Glutamatergic neuron (in vitro differentiated cells): Measurements from ENCODE around the gene PRKAB1. TPM values are rescaled to one million over a fixed set of nuclear protein-coding genes. Genes with fewer than 3 reads are reported as not detected.
A peak's percentile ranks its signal among the peaks of the same experiment; 100 is the strongest.
"Not testable (repeated sequence)": the region's sequence is repeated elsewhere in the genome, so short reads cannot be mapped to it uniquely, and the experiment has no call there.

Experiments used
- DNase-seq: peaks from one replicate; pipeline ENCODE4 v3.0.0; 2022
- H3K27ac Mint-ChIP-seq: one replicate; pipeline ENCODE4 v1.8.0; 2020; ENCODE audit warnings: mild to moderate bottlenecking, mixed read lengths, inconsistent platforms; ENCODE audit not compliant: unreplicated experiment
- H3K27me3 Mint-ChIP-seq: one replicate; pipeline ENCODE4 v1.8.0; 2020; ENCODE audit warnings: mild to moderate bottlenecking, moderate library complexity, mixed read lengths, inconsistent platforms; ENCODE audit not compliant: unreplicated experiment
- H3K36me3 Mint-ChIP-seq: one replicate; pipeline ENCODE4 v1.8.0; 2020; ENCODE audit warnings: mild to moderate bottlenecking, mixed read lengths, inconsistent platforms; ENCODE audit not compliant: unreplicated experiment
- H3K4me1 Mint-ChIP-seq: one replicate; pipeline ENCODE4 v1.8.0; 2020; ENCODE audit warnings: mild to moderate bottlenecking, low read depth, mixed read lengths, inconsistent platforms; ENCODE audit not compliant: unreplicated experiment
- H3K4me3 Mint-ChIP-seq: one replicate; pipeline ENCODE4 v1.8.0; 2020; ENCODE audit warnings: mild to moderate bottlenecking, mixed read lengths, inconsistent platforms; ENCODE audit not compliant: unreplicated experiment
- H3K9me3 Mint-ChIP-seq: one replicate; pipeline ENCODE4 v1.8.0; 2020; ENCODE audit warnings: mild to moderate bottlenecking, moderate library complexity, mixed read lengths, inconsistent platforms; ENCODE audit not compliant: unreplicated experiment
- long read RNA-seq: library from polyadenylated mRNA; unstranded; transcript quantifications from one replicate; pipeline ENCODE4 v2.0.0, GENCODE V29; 2020; ENCODE audit not compliant: unreplicated experiment
- total RNA-seq: library from RNA; stranded (reverse); fragmentation: NEBNext Ultra II Directional; extraction: Animal tissue kit (Norgen Biotek cat#: 25700); gene quantifications from one replicate; pipeline ENCODE4 v1.2.1, GENCODE V29; 2021; ENCODE audit not compliant: unreplicated experiment
- TF ChIP-seq, protein P1 (sequence below): fragments of 200-600 bp; sonication (generic); IDR thresholded peaks from one replicate; pipeline ENCODE4 v1.5.0; 2021; ENCODE audit not compliant: partially characterized antibody, unreplicated experiment

PRKAB1 gene, protein sequence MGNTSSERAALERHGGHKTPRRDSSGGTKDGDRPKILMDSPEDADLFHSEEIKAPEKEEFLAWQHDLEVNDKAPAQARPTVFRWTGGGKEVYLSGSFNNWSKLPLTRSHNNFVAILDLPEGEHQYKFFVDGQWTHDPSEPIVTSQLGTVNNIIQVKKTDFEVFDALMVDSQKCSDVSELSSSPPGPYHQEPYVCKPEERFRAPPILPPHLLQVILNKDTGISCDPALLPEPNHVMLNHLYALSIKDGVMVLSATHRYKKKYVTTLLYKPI
- total RNA-seq, result 37.5 TPM
- long read RNA-seq, full-length matches to known transcripts, result 29 of 29 reads
- long read RNA-seq, partial matches to known transcripts, result 0 of 29 reads
- long read RNA-seq, other reads (novel, unspliced or antisense), result 0 of 29 reads

DNA sequence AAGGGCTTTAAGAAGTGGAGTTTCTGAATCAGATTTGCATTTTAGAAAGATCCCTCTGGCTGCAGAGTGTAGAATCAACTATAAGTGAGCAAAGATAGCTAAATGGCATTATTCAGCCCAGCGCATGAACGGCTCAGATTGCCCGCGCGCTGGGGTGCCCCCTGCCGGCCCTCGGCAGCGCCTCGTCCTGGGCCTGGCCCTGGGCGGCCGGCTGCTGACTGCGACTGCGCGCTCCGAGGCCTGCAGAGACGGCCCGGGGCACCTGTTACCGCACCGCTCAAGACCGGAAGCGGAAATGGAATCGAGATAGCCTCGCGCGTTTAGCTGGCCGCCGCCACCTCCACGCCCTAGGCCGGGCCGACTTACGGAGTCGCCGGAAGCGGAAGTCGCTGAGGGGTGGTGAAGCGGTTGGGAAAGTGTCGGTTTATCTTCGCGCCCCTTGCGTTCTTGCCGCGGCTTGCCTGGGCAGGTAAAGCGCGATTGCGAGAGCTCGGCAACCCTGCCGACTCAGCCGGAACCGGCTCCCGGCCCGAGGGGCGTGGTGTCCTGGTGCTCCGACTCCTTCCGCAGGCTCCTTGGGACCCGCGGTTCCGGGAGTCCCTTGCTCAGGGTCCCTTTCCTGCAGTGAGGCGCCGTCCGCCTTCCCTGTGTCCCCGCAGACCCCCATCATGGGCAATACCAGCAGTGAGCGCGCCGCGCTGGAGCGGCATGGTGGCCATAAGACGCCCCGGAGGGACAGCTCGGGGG lies at the start of gene PRKAB1:
TSS of gene PRKAB1 (plus strand) at position 557 of the 747 bp plus-strand sequence. CDS start at position 669, 112 bp downstream.
- H3K27ac Mint-ChIP-seq, result peak within 1 kb of the TSS; percentile 79
- no peaks in the 10 kb centered on the region for H3K9me3 Mint-ChIP-seq
- no peaks in the 10 kb centered on the region for H3K36me3 Mint-ChIP-seq
- DNase-seq, result peak; percentile 98
- TF ChIP-seq, protein P1, sequence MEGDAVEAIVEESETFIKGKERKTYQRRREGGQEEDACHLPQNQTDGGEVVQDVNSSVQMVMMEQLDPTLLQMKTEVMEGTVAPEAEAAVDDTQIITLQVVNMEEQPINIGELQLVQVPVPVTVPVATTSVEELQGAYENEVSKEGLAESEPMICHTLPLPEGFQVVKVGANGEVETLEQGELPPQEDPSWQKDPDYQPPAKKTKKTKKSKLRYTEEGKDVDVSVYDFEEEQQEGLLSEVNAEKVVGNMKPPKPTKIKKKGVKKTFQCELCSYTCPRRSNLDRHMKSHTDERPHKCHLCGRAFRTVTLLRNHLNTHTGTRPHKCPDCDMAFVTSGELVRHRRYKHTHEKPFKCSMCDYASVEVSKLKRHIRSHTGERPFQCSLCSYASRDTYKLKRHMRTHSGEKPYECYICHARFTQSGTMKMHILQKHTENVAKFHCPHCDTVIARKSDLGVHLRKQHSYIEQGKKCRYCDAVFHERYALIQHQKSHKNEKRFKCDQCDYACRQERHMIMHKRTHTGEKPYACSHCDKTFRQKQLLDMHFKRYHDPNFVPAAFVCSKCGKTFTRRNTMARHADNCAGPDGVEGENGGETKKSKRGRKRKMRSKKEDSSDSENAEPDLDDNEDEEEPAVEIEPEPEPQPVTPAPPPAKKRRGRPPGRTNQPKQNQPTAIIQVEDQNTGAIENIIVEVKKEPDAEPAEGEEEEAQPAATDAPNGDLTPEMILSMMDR, result peak; percentile 87
- H3K4me1 Mint-ChIP-seq, result peaks cover 2% of the 10 kb centered on the region
- no peaks in the 10 kb centered on the region for H3K27me3 Mint-ChIP-seq
- H3K4me3 Mint-ChIP-seq, result peak within 1 kb of the TSS; percentile 94

DNA sequence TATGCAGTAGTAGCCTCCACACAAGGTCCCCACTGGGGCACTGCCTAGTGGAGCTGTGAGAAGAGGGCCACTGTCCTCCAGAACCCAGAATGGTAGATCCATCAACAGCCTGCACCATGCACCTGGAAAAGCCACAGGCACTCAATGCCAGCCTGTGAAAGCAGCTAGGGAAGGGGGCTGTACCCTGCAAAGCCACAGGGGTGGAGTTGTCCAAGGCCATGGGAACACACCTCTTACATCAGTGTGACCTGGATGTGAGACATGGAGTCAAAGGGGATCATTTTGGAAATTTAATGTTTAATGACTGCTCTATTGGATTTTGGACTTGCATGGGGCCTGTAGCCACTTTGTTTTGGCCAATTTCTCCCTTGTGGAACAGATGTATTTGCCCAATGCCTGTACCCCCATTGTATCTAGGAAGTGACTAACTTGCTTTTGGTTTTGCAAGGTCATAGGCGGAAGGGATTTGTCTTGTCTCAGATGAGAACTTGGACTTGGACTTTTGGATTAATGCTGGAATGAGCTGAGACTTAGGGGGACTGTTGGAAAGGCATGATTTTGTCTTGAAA lies 49.5 kb upstream of the PRKAB1 start:
- H3K36me3 Mint-ChIP-seq, H3K27me3 Mint-ChIP-seq, H3K27ac Mint-ChIP-seq: not testable (repeated sequence)

DNA sequence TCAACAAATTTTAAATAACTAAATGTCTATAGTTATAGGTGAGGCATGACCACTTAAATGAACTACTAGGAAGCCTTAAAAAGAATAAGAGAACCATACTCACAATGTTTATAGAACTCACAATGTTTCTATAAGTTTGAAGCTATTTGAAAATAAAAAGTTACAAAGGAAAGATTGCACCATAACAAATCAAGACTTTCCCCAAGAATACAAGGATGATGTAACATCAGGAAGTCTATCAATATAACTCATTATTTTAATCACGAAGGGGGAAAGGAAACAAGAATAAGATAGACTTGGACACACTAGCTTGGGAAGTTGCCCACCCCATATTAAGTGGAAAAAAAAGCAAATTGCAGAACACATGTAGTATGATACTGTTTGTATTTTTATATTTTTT lies 47.4 kb upstream of the PRKAB1 start:
- Mint-ChIP-seq H3K36me3 (peaks cover 4% of the 10 kb centered on the region), H3K9me3 (peaks cover 4% of the 10 kb centered on the region), H3K4me3 (no peak overlapping the region)

More for the DNA sequence above, 49.5 kb upstream of the PRKAB1 start:
- H3K9me3 Mint-ChIP-seq, DNase-seq, H3K4me3 Mint-ChIP-seq, H3K4me1 Mint-ChIP-seq: not testable (repeated sequence)

DNA sequence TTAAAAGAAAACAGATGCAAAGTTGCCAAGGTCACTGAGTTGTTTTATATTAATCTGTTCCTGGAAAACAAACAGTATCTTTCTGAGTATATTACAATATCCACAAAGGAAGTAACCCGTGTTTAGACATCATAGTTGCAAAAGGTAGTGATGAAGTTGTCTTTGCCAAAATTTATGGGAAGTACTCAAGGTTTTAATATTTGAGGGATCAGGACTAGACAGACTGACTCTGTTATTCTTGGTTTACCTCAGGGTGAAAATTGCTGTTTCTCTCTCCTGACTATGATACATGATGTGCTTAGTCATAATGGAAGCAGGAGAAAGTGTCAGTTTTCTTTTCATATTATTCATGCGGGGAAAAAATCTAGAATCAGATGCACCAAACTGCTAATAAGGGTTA lies 46.1 kb upstream of the PRKAB1 start:
- no peak for DNase-seq
- no peak overlapping the region for H3K27ac Mint-ChIP-seq
- H3K27me3 Mint-ChIP-seq, result peaks cover 3% of the 10 kb centered on the region
- peaks cover 4% of the 10 kb centered on the region for H3K36me3 Mint-ChIP-seq
- H3K4me1 Mint-ChIP-seq, result no peaks in the 10 kb centered on the region
- H3K4me3 Mint-ChIP-seq, result no peak overlapping the region
- TF ChIP-seq, protein P1, result no peak
- peaks cover 3% of the 10 kb centered on the region for H3K9me3 Mint-ChIP-seq

More for the DNA sequence above, 47.4 kb upstream of the PRKAB1 start:
- Mint-ChIP-seq H3K27ac (no peak overlapping the region), H3K4me1 (no peaks in the 10 kb centered on the region), H3K27me3 (peaks cover 1% of the 10 kb centered on the region)
- TF ChIP-seq, protein P1, result no peak
- no peak for DNase-seq

DNA sequence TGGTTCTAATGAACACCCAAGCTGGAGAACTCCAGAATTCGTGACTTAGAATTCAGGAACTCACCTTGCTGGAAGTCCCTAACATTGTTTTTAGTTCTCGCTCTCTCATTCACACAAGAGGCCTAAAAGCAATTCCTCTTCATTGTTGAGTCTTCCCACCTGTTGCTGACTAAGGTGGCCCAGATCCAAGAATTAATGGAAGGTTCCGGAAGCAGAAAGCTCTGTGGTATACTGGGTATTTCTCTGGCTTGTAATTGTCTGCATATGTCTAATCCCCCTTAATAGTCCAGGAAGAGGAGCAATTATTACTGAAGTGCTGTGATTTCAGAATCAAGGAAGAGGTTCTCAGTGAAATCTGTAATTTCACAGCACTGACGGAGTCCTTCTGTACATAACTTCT lies 43.0 kb upstream of the PRKAB1 start:
- Mint-ChIP-seq H3K27me3 (peaks cover 1% of the 10 kb centered on the region), H3K9me3 (no peaks in the 10 kb centered on the region), H3K36me3 (no peaks in the 10 kb centered on the region), H3K27ac (no peak overlapping the region), H3K4me3 (no peak overlapping the region), H3K4me1 (no peaks in the 10 kb centered on the region)
- TF ChIP-seq, protein P1, result no peak
- no peak for DNase-seq
